K562 (cell line): ENCODE measurements around the gene TMC5. TPM values are rescaled to one million over a fixed set of nuclear protein-coding genes. Genes with fewer than 3 reads are reported as not detected.
"Not testable (repeated sequence)": the region's sequence is repeated elsewhere in the genome, so short reads cannot be mapped to it uniquely, and the experiment has no call there.

ENCODE experiments used
- ATAC-seq: fragments of 200-7000 bp; cut with Tn5 transposase; 3 replicates; pipeline ENCODE4 v1.9.1; 2020; ENCODE audit warnings: moderate library complexity
- BruUV-seq: library from RNA; stranded (reverse); fragments of 400-500 nt; replicated peaks from 2 replicates; lab custom pipeline; 2021; lab: Mats Ljungman, UMichigan
- CTCF ChIA-PET: fragments of 300-600 bp; formaldehyde crosslinking; extraction: SDS; loops from one replicate; lab custom pipeline; 2021; ENCODE audit warnings: low intra/inter-chr PET ratio; lab: Yijun Ruan, JAX
- POLR2A ChIA-PET: fragments of 300-600, 350-650 bp; sonication (Branson Sonifier 250); formaldehyde crosslinking; extraction: SDS; loops from one replicate; lab custom pipeline; 2021; ENCODE audit warnings: antibody characterized with exemption, inconsistent platforms; lab: Yijun Ruan, JAX
- DNase-seq, 4 experiments: peaks; one replicate each; pipeline versions ENCODE4 v3.0.0 to v3.0.0-alpha.2; 2011 to 2018; ENCODE audit warnings: low spot score in 3 of 4, mixed read lengths in 3 of 4; ENCODE audit errors: extremely low read depth in 1 of 4
- FAIRE-seq: peaks from 2 replicates; lab custom pipeline; 2011; peaks lifted over from hg19 to GRCh38; lab: Jason Lieb, UNC
- H2AFZ ChIP-seq: 2 replicates; pipeline ENCODE4 v1.6.0; 2011; ENCODE audit warnings: low read depth, low read length, control low read depth, inconsistent platforms
- H3K27ac ChIP-seq: fragments of 200-600 bp; 3 replicates; pipeline ENCODE4 v1.8.0; 2011; ENCODE audit warnings: low read depth, mild to moderate bottlenecking, control low read depth, inconsistent platforms, low read length, moderate library complexity, mixed read lengths; ENCODE audit errors: extremely low read depth
- H3K27me3 ChIP-seq, 2 experiments: fragments of 300-600 bp in 1 of 2; 2 replicates in 1 of 2; 3 replicates in 1 of 2; pipeline versions ENCODE4 v1.6.0 to v1.8.0; 2011; ENCODE audit warnings: inconsistent platforms in 2 of 2, low read length in 2 of 2, mild to moderate bottlenecking in 1 of 2, mixed read lengths in 1 of 2, moderate library complexity in 1 of 2; ENCODE audit not compliant: control insufficient read depth in 2 of 2, insufficient read depth in 2 of 2
- H3K36me3 ChIP-seq: fragments of 300-600 bp; 3 replicates; pipeline ENCODE4 v1.8.0; 2011; ENCODE audit warnings: mild to moderate bottlenecking, low read length, inconsistent platforms; ENCODE audit not compliant: control insufficient read depth, insufficient read depth
- H3K4me1 ChIP-seq, 2 experiments: fragments of 200-600 bp in 1 of 2; replicated peaks in 1 of 2; 2 replicates in 1 of 2; 3 replicates in 1 of 2; pipeline versions ENCODE4 v1.5.1 to v1.8.0; 2011; ENCODE audit warnings: inconsistent platforms in 2 of 2, low read length in 2 of 2, mild to moderate bottlenecking in 1 of 2, mixed read lengths in 1 of 2, moderate library complexity in 1 of 2; ENCODE audit not compliant: control insufficient read depth in 2 of 2, insufficient read depth in 2 of 2
- H3K4me2 ChIP-seq: 2 replicates; pipeline ENCODE4 v1.6.1; 2011; ENCODE audit warnings: low read length, control low read depth, inconsistent platforms, mixed read lengths; ENCODE audit not compliant: insufficient read depth
- H3K4me3 ChIP-seq: fragments of 200-600 bp; sonication (generic), shearing (Covaris generic); 2 replicates; pipeline ENCODE4 v1.5.1; 2016; ENCODE audit warnings: control low read depth, inconsistent platforms
- H3K79me2 ChIP-seq: fragments of 200-600 bp; 3 replicates; pipeline ENCODE4 v1.8.0; 2011; ENCODE audit warnings: low read length, inconsistent platforms; ENCODE audit not compliant: control insufficient read depth, insufficient read depth
- H3K9ac ChIP-seq, 2 experiments: 2 replicates each; pipeline versions ENCODE4 v1.6.0 to v1.6.1; 2011; ENCODE audit warnings: low read depth in 2 of 2, low read length in 2 of 2, control low read depth in 1 of 2, inconsistent platforms in 1 of 2, mild to moderate bottlenecking in 1 of 2, mixed read lengths in 1 of 2; ENCODE audit not compliant: insufficient read depth in 1 of 2
- H3K9me1 ChIP-seq: one replicate; pipeline ENCODE4 v1.6.0; 2011; ENCODE audit warnings: inconsistent platforms, mild to moderate bottlenecking, low read length, moderate library complexity; ENCODE audit not compliant: control insufficient read depth, insufficient read depth
- H3K9me3 ChIP-seq: replicated peaks from 2 replicates; pipeline ENCODE4 v1.5.1; 2011; ENCODE audit warnings: low read depth, low read length, inconsistent platforms; ENCODE audit not compliant: control insufficient read depth, insufficient read depth
- H4K20me1 ChIP-seq: replicated peaks from 2 replicates; pipeline ENCODE4 v1.6.1; 2011; ENCODE audit warnings: low read length, inconsistent platforms, mixed read lengths; ENCODE audit not compliant: control insufficient read depth, insufficient read depth
- CEBPB ChIP-seq: fragments of 450-650 bp; IDR thresholded peaks from 2 replicates; pipeline ENCODE4 v1.6.1; 2016; ENCODE audit warnings: missing genetic modification characterization, missing compliant biosample characterization
- NFIC ChIP-seq: fragments of 450-650 bp; IDR thresholded peaks from 2 replicates; pipeline ENCODE4 v1.6.1; 2017; ENCODE audit warnings: mild to moderate bottlenecking, inconsistent platforms
- ZFP36 ChIP-seq: fragments of 150-350 bp; IDR thresholded peaks from 2 replicates; pipeline ENCODE4 v1.6.1; 2018; ENCODE audit warnings: low read length, low read depth; ENCODE audit not compliant: partially characterized antibody
- WGBS: fragments of 100-300 bp; shearing (Covaris generic); methylation state at CpG from one replicate; pipeline ENCODE4 v1.1.6; 2016; ENCODE audit warnings: low coverage, mixed read lengths; ENCODE audit not compliant: insufficient coverage; ENCODE audit errors: missing lambda C conversion rate; 5-methylcytosine and 5-hydroxymethylcytosine counted together
- in situ Hi-C: fragments of 300-500 bp; cut with MboI; formaldehyde crosslinking; loops from 4 replicates; pipeline ENCODE4 v1.15.0; 2018; ENCODE audit warnings: inconsistent platforms, mixed read lengths
- intact Hi-C: fragments of 100-400 bp; cut with micrococcal nuclease; formaldehyde crosslinking; loops from 2 replicates; pipeline ENCODE4 v1.14.2; 2022
- polyA plus RNA-seq, 8 experiments: library from polyadenylated mRNA; depleted of rRNA in 4 of 8; stranded (reverse) in 5 of 8; unstranded in 3 of 8; fragments of >200 nt; fragmentation: Nextera tagmentation in 2 of 8; fragmentation: Illumina TruSeq in 1 of 8; extraction: Ambion mirVana in 2 of 8; extraction: Trizol in 1 of 8; gene quantifications; 2 replicates each; pipeline versions ENCODE4 v1.2.1 to v1.2.3, GENCODE V29; 2011 to 2014; ENCODE audit warnings: inconsistent platforms in 1 of 8, missing spikeins in 1 of 8
- total RNA-seq, 7 experiments: library from RNA; depleted of rRNA in 6 of 7; stranded (reverse); fragments of >200 nt in 6 of 7; fragmentation: Illumina TruSeq in 2 of 7; extraction: Trizol in 2 of 7; gene quantifications; 2 replicates each; pipeline versions ENCODE4 v1.2.1 to v1.2.3, GENCODE V29; 2011 to 2021; ENCODE audit warnings: low replicate concordance in 1 of 7

Gene TMC5
- total and polyA plus RNA-seq, 9 of the 15 experiments (the other 6 are each of a cell fraction or from before 2014, with no cell fraction given) = 0.83 to 2.6 (median 1.6) TPM

DNA sequence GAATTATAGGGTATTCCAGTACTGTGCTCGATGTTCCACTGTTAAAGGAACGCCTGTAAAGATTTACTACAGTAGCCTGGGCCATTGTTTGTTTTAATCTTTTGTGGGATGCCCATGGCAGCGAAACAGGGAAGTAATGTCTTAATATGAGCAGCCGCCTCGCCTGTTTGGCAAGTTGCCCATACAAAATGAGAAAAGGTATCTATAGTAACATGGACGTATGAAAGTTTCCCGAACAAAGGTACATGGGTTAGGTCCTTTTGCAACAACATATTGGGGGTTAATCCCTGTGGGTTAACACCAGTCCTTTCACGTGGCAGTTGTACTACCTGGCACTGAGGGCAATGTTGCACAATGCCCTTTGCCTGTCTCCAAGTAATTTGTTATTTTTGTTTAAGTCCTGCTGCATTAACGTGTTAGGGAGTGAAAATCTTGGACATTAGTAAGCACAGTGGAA is 21.1 kb upstream of the TMC5 start:
- in situ Hi-C loops (loop anchor here (25.0 kb wide), 1 partner anchor 491 kb away; the partner anchor contains the start of gene GPRC5B), intact Hi-C loops (loop anchor here (10.0 kb wide), 2 partner anchors 88 to 128 kb away; partner anchors contain the start of genes CCP110 and GDE1)
- peaks cover 0 to 29% of the 10 kb centered on the region in 2 experiments; a peak in 4 of 5 replicates for H3K4me1 ChIP-seq
- H3K9me1 ChIP-seq = no peaks in the 10 kb centered on the region
- FAIRE-seq (no peak), ATAC-seq (no peak), DNase-seq (no peak)
- POLR2A ChIA-PET = interaction anchor here (1.1 kb wide), 1 partner anchor 11 kb away, joined by 3 read pairs; no protein-coding TSS in a partner anchor
- peak overlapping the region; percentile 25; the same call in 1 of the 2 replicates for H2AFZ ChIP-seq
- no peak overlapping the region for H3K9ac ChIP-seq
- H3K36me3 ChIP-seq = no peaks in the 10 kb centered on the region
- H3K27ac ChIP-seq = no peak overlapping the region
- CTCF ChIA-PET = no interaction called here
- H3K79me2 ChIP-seq = no peaks in the 10 kb centered on the region
- H3K27me3 ChIP-seq = no peaks in the 10 kb centered on the region
- 18% methylated on average over 9 of the region's 9 CpGs for WGBS
- H3K9me3 ChIP-seq = peaks cover 6% of the 10 kb centered on the region
- H4K20me1 ChIP-seq = no peaks in the 10 kb centered on the region
- no peak overlapping the region for H3K4me3 ChIP-seq
- H3K4me2 ChIP-seq = no peak overlapping the region
- BruUV-seq = no TSS peak
- TF ChIP-seq CEBPB (tag) (0 out of 2 replicates have a peak, but pooled peaks have one; percentile 26), ZFP36 (no peak), NFIC (peak; percentile 59)

DNA sequence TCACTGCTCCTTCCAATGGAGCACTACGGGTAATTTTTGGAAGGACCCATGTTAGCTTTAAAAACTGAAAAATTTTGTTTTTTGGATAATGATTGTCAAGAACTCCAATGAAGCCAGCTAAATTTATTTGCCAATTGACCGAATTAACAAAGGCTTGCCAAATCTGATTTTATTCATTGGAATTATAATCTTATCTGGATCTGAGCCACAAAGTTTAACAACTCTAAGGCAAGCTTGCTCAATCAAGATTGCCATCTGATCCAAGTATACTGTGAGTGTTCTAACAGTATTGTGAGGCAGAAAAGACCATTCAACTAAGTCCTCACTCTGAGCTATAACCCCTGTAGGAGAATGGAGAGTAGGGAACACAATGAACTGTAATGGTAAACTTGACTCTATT is 20.3 kb upstream of the TMC5 start:
- not testable (repeated sequence) for H3K27ac ChIP-seq, H3K9ac ChIP-seq, H3K4me3 ChIP-seq, H3K4me2 ChIP-seq, FAIRE-seq, DNase-seq, ATAC-seq, H3K9me1 ChIP-seq, H2AFZ ChIP-seq, H3K79me2 ChIP-seq, H4K20me1 ChIP-seq, H3K9me3 ChIP-seq, BruUV-seq, H3K27me3 ChIP-seq, H3K36me3 ChIP-seq
- H3K4me1 ChIP-seq = peaks cover 0 to 29% of the 10 kb centered on the region in 2 experiments; a peak in 4 of 5 replicates
- WGBS = 59% methylated on average over 2 of the region's 2 CpGs
- POLR2A ChIA-PET = interaction anchor here (0.6 kb wide), 1 partner anchor 1922 kb away, joined by 3 read pairs; no protein-coding TSS in a partner anchor
- in situ Hi-C loops (loop anchor here (25.0 kb wide), 1 partner anchor 490 kb away; the partner anchor contains the start of gene GPRC5B), intact Hi-C loops (loop anchor here (10.0 kb wide), 2 partner anchors 87 to 127 kb away; partner anchors contain the start of genes CCP110 and GDE1)
- CTCF ChIA-PET = interaction anchor here (1.2 kb wide), 1 partner anchor 105 kb away, joined by 4 read pairs; no protein-coding TSS in a partner anchor
